HG02623 (cell line): ENCODE measurements around the gene IL3RA.
"Not testable (repeated sequence)": the region's sequence is repeated elsewhere in the genome, so short reads cannot be mapped to it uniquely, and the experiment has no call there.

Experiments used
- ATAC-seq: cut with Tn5 transposase; IDR thresholded peaks from one replicate; pipeline ENCODE4 v1.9.1; 2021; ENCODE audit warnings: moderate library complexity; ENCODE audit not compliant: unreplicated experiment

The IL3RA gene

DNA sequence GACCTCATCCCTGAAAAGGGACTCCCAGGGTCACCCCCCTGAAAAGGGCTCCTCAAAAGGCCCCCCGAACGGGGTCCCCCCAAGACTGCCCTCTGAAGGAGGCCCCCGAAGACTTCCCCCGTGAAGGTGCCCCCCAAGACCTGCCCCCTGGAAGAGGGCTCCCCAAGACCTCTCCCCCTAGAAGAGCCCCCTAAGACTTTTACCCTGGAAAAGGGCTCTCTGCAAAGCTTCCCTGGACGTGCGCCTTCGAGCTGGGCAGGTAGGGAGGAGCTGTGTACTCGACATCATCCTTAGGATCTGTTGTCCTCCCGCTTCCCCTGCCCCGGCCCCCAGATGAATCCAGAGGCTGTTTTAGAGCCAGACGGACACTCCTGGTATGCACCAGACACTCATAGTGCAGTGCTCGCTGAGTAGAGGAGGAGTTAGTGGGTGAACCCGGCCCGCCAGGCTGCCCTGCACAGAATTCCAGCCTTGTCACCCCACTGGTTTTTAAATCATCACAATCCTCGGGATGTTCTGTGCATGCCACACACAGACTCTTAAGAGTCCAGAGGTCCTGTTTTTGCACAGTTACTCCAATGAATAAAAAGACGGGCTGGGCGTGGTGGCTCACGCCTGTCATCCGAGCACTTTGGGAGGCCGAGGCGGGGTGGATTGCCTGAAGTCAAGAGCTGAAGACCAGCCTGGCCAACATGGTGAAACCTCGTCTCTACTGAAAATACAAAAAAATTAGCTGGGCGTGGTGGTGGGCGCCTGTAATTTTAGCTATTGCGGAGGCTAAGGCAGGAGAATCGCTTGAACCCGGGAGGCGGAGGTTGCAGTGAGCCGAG is 61.1 kb downstream of the IL3RA start:
- ATAC-seq: no peak

DNA sequence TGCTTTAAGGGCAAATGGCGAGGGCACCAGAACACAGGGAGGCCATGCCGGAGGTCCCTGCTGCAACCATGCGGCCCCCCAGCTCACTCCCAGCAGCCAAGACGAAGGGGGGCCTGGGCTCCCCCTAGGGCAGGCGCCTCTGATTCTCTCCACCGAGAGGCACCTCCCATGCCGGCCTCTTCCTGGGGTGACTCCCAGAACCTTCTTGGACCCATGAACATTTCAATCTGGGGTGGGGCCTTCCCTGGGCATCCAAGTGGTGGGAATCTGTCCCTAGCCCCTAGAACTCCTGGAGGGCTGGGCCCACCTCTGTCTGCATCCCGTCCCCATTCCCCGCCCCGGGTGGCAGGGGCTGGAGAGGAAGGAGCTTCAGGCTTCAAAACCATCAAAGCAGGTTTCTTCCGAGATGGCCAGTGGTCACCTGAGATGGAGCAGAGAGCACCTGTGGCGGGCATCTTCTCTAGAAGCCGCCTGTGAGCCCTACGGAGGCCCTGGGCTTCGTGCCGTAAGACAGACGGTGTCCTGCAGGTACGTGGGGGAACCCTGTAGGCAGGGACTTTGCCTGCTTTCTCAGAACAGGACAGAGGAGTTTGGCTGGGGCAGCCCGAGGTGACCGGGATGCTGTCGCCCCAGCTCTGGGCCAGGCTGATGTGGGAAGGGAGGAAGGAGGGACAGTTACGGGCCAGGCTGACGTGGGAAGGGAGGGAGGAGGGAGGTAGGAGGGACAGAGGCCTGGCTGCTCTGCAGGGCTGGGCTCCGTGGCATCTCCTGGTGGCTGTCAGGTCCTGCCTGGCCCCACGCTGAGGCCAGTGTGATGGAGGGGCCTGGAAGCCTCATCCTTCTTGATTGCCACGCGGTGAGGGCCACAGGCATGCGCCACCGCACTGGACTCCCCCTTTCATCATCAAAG is 62.1 kb downstream of the IL3RA start:
- no peak for ATAC-seq

DNA sequence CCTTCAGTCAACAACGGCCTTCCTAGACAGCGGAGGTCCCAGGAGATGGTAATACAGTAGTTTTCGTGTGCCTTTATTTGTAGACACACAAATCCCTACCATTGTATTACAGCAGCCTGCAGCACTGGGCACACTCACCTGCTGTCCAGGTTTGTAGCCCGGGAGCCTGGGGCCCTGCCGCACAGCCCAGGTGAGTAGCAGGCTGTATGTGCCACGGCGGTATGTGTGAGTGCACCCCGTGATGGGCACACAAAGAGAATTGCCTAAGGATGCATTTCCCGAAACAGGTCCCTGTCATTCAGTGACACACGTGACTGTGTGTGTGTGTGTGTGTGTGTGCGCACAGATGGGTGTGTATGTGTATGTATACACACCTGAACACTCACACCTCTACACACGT is 63.5 kb downstream of the IL3RA start:
- no peak for ATAC-seq

DNA sequence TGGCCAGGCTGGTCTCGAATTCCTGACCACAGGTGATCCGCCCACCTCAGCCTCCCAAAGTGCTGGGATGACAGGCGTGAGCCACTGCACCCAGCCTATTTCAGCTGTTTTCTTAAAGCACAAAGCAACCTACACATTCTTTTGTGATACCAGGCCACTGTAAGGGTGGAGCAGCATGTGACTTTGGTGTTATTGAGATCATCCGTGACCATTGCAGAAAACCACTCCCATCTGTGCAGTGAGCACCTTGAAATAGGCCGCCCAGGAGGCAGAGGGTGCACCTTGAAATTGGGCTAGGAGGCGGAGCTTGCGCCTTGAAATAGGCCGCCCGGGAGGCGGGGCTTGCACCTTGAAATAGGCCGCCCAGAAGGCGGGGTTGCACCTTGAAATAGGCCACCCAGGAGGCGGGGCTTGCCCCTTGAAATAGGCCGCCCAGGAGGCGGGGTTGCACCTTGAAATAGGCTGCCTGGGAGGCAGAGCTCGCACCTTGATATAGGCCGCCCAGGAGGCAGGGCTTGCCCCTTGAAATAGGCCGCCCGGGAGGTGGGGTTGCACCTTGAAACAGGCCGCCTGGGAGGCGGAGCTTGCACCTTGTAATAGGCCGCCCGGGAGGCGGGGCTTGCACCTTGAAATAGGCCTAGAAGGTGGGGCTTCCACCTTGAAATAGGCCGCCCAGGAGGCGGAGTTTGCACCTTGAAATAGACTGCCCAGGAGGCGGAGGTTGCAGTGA is 64.3 kb downstream of the IL3RA start:
- ATAC-seq: no peak

DNA sequence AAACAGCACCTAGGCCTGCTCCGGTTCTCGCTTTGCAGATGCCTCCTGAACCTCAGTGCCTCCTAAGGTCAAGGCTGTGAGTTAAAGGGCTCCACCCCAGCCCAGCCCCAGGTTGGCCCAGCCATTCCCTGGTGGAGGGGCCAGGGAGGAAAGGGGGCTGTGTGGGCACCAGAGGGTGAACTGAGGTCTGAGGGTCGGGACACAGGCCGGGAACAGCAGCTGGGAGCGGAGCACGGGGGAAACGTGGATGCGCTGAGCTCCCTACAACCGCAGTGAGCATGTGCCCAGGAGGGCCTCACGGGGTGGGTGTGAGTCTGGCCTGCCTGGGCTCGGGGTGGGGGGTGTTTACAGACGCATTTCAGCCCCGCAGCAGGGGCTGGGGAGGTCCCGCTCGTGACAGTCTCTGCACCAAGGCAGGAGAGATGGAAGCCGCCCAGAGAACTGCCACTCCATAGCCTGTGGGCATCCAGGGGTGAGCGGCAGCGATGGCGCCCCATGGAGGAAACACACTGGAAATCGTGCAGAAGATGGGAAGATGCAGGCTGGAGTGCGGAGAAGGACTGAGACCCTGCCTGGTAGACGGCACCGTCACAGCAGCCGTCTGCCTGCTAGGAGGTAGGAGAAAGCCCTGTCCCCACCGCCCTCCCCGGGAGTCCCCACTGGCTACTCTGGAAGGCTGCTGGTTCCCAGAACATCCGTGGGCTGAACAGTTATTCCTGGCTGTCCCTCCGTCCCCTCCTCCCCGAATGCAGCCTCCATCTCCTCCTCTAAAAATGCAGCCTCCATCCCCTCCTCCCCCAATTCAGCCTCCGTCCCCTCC is 65.2 kb downstream of the IL3RA start:
- no peak for ATAC-seq

DNA sequence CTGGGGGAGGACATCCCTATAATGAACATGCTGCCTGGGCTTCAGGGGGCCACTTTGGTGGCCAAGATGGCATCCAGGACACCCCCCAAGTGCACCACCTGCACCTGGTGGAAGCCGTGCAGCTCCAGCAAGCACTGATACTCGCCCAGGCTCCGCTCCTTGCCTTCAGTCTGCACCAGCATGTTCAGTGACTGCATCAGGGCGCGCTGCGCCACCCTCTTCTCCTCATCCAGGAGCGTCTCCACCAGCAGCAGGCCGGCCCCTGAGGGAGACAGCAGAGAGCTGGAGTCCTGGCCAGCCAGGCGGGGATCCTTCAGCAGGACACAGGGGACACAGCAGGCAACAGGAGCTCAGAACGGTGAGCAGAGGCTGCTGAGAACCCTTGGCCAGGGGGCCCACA is 66.6 kb downstream of the IL3RA start:
- ATAC-seq: no peak

DNA sequence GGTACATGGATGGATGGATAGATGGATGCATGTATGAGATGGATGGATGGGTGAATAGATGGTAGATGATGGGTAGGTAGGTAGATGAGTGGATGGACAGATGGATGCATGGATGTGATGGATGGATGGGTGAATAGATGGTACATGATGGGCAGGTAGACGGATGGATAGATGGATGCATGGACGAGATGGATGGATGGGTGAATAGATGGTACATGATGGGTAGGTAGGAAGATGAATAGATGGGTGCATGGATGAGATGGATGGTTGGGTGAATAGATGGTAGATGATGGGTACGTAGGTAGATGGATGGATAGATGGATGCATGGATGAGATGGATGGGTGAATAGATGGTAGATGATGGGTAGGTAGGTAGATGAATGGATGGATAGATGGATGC is 67.3 kb downstream of the IL3RA start:
- not testable (repeated sequence) for ATAC-seq

DNA sequence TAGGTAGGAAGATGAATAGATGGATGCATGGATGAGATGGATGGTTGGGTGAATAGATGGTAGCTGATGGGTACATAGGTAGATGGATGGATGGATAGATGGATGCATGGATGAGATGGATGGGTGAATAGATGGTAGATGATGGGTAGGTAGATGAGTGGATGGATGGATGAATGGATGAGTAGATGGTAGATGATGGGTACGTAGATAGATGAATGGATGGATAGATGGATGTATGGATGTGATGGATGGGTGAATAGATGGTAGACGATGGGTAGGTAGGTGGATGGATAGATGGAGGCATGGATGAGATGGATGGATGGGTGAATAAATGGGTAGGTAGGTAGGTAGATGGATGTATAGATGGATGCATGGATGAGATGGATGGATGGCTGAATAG is 69.2 kb downstream of the IL3RA start:
- ATAC-seq: not testable (repeated sequence)

DNA sequence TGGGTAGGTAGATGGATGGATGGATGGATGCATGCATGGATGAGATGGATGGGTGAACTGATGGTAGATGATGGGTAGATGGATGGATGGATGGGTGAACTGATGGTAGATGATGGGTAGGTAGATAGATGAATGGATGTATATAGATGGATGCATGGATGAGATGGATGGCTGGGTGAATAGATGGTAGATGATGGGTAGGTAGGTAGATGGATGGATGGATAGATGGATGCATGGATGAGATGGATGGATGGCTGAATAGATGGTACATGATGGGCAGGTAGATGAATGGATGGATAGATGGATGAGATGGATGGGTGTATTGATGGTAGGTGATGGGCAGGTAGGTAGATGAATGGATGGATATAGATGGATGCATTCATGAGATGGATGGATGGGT is 70.5 kb downstream of the IL3RA start:
- no peak for ATAC-seq

DNA sequence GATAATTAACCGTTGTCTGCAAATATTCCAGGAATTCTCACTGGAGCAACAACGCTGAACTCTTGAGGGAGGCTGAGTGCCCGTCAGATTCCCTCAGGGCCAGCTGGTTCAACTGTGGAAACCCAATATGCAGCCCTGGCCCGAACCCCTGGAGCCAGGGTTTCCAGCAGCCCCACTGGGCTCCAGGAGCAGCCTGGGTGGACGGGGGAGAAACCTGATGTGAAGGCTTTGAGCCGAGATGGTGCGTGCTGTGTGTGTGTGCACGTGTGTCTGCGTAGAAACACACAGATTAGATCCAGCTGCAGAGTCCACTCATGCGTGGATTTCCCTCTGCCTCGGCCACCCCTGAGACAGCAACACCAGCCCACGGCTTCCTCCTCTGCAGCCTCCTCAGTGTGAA is 74.7 kb downstream of the IL3RA start:
- ATAC-seq: no peak

DNA sequence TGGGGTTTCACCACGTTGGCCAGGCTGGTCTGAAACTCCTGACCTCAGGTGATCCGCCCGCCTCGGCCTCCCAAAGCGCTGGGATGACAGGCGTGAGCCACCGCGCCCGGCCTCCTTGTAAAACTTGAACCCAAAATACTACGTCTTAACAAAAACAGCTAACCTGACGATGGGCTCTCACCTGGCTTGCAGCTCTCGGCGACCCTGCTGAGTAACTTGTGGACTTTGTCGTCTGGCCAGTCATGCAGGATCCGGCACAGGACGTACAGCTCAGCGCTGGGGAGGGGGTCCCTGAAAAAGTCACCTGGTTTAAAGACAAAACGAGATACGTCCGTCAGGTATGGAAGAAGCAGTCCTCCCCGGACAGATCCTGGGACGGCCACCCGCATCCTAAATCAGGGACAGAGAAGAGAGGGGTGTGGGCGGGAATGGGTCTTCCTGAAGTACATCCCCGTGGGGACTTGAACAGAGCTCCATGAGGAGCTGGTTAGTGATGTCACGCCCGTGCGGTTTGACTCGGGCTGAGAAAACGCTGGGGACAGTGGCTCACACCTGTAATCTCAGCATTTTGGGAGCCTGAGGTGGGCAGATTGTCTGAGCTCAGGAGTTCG is 76.1 kb downstream of the IL3RA start:
- no peak for ATAC-seq

DNA sequence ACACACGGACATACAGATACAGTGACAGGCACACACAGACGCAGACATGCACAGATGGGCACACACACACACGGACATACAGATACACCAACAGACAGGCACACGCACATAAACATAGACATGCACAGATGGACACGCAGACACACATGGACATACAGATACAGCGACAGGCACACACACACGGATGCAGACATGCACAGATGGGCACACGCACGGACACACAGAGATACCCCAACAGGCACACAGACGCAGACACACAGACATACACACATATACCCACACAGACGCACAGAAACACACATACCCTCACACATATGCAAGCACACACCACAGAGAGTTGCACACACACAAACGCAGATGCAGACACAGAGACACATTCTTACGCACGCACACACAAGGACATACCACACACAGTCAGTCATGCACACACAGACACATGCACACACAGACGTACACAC is 79.8 kb downstream of the IL3RA start:
- ATAC-seq: no peak

DNA sequence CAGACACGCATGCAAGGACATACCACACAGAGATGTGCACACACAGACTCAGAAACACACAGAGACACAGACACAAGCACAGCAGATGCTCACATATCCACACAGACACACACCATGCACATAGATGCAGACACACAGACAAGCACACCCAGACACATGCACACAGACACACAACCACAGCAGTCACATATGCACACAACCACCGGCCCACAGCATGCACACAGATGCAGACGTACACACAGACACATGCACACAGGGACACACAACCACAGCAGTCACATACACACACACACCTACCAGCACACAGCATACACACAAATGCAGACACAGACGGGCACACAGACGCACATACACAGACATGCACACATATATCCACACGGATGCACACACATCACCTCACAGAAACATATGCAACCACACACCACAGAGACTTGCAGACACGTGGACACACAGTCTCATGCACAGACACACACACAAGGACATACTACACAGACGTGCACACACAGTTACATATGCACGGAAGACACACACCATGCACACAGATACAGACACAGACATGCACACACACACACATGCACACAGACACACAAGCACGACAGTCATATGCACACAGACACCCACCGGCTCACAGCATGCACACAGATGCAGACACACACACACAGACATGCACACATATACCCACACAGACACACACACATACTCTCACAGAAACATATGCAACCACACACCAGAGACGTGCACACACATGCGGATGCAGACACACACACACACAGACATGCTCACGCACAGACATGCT is 80.6 kb downstream of the IL3RA start:
- no peak for ATAC-seq

DNA sequence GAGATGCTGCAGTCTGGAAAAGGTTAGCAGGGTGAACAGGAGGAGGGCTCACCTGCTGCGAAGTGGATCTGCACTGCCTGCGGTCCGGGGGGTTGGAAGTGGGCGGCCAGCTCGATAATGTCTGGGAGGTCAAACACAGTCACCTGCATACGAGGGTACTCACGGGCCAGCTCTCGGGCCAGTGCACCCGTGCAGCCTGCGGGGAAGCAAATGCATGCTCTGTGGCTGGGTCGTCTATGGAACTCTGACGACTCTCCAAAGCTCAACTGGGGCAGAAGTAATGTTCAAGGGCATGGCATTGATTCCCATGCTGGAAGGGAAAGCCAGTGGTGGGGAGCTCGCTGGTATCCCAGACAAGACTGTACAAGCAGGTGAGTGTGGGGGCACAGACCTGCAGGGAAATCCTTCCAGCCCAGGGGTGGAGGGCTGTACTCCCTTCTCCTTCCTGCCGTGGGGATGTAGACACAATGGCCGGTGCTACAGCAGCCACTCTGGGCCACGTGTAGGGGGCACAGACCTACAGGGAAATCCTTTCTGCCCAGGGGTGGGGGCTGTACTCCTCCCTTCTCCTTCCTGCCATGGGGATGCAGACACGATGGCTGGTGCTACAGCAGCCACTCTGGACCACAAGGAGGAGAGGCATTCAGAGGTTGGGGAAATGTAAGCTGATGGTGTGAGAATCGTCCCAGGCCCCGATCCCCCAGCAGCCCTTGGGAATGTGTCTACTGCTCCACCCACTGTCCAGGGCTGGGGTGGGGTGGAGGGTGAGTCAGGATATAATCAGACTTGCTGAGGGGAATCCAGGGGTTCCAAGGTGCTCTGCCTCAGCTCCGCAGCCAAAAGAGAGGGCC is 81.6 kb downstream of the IL3RA start:
- ATAC-seq: no peak

DNA sequence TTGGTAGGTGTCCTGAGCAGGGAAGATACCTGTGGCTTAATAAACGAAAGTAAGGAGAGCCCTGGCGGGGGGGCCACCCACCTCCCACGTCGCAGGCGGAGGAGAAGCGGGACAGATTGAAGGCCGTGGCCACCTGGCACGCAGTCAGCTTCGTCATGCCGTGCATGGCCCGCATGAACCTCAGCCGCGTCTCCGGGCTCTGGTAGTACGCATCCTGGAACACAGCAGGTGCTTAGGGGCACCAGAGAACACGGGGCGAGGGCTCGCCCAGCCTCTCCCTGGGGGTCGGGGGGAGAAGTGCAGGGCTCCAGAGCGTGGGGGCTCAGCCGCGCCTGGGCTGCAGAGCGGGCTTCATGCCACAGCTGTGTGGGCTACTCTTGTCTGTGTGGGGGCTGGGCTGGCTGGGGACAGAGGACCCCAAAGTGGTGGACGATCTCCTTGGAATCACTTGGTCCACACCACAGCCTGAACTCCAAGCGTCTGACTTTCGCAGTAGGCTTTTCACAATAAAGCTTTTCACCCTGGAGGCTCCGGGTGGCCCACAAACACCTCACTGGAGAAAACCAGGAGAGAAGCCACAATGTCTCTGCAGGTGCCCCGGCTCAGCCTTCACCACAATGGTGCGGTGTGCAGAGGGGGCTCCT is 82.4 kb downstream of the IL3RA start:
- no peak for ATAC-seq

DNA sequence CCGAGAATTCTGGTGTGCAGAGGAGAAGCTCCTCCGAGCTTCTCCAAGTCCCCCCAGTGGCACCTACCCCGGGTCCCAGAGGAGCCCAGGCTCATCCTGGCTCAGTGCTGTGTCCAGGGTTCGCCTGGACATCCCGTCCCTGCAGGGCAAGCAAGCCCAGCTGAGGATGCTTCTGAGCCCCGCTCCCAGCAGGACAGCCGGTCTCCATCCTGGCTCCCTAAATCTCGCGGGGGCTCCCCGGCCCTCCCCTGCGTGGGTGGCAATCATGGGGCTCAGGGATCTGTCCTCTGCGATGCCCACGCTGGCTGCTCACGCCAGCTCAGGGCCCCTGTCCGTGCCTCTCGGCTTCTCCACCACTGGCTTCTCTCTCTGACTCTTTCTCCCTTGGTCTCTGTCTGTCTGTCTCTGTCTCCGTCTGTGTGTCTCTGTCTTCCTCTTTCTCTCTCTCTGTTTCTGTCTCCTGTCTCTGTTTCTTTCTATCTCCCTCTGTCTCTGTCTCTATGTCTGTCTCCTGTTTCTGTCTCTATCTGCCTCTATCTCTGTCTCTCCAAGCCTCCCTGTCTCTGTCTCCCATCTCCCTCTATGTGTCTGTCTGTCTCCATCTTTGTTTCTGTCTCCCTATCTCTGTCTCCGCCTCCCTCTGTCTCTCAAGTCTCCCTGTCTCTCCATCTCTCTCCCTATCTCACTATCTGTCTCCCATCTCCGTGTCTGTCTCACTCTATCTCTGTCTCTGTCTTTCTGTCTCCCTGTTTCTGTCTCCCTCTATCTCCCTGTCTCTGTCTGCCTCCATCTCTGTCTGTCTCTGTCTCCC is 83.2 kb downstream of the IL3RA start:
- ATAC-seq: no peak

DNA sequence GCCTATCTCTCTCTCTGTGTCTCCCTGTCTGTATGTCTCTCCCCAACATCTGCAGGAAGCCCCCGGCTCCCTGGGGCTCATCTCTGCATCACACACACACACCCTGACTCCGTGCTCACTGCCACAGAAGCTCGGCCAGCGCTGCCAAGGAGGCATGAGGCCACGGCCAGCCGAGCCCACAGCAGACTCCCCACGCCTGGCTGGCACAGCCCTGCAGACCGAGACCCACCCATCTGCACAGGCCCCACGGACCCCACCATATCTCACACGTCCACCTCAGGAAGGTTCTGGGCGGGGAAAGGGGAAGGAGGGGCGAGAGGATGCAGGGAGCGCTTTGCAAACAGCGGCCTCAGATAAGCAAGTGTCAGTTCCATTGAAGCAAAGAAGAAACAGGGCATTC is 83.8 kb downstream of the IL3RA start:
- no peak for ATAC-seq
